Measurements from ENCODE around the gene GNB2. TPM values are rescaled to one million over a fixed set of nuclear protein-coding genes. Genes with fewer than 3 reads are reported as not detected.

GNB2 gene
- total and polyA plus RNA-seq, 2 of the 8 experiments (the other 6 are each of a cell fraction or from before 2014, with no cell fraction given) = 157 to 260 TPM

GRCh38 chr7:100623951-100624824 lies 49.4 kb upstream of the GNB2 start:
- Histone ChIP-seq H2BK15ac (ENCODE audit: low read length) (no peak overlapping the region), H3K36me3 (ENCODE audit: control insufficient read depth in 2 of 4, insufficient read depth in 4 of 4, low read length in 3 of 4) (no peaks in the 10 kb centered on the region), H2AK5ac (ENCODE audit: low read depth, low read length) (no peak overlapping the region), H4K8ac (ENCODE audit: extremely low read depth, insufficient read depth, low read length) (no peak overlapping the region), H3K4me1 (replicated peaks in 1 of 4; ENCODE audit: control insufficient read depth in 3 of 4, insufficient read depth in 4 of 4, low read length in 3 of 4) (peaks cover 0 to 11% (median 6%) of the 10 kb centered on the region in 4 experiments; a peak in 6 of 7 replicates), H3K18ac (ENCODE audit: extremely low read depth, low read length) (no peak overlapping the region), H4K5ac (ENCODE audit: insufficient read length, low read depth, low read length) (no peak overlapping the region), H3K9me3 (ENCODE audit: insufficient read depth in 2 of 2, low read depth in 1 of 2, low read length in 1 of 2) (no peaks in the 10 kb centered on the region), H3K27me3 (replicated peaks in 1 of 4; ENCODE audit: control insufficient read depth in 3 of 4, extremely low read depth in 1 of 4, insufficient read depth in 3 of 4, low read length in 3 of 4) (peaks cover 0 to 5% (median 2%) of the 10 kb centered on the region in 4 experiments; a peak in 3 of 7 replicates), H3K23ac (ENCODE audit: insufficient read length) (no peak overlapping the region), H3K4me2 (ENCODE audit: insufficient read depth in 1 of 2, low read depth in 2 of 2, low read length in 2 of 2) (no peak overlapping the region), H2BK120ac (replicated peaks; ENCODE audit: low read depth, low read length) (no peak overlapping the region), H3K9ac (replicated peaks in 1 of 4; ENCODE audit: extremely low read depth in 1 of 4, low read depth in 3 of 4, low read length in 3 of 4) (no peak overlapping the region), H2BK5ac (ENCODE audit: low read depth, low read length) (no peak overlapping the region), H2BK12ac (ENCODE audit: low read depth, low read length) (no peak overlapping the region), H3K4ac (replicated peaks; ENCODE audit: insufficient read length, low read depth, low read length) (no peak overlapping the region), H3K4me3 (ENCODE audit: extremely low read depth in 1 of 4, insufficient read depth in 2 of 4, low read depth in 3 of 4, low read length in 4 of 4) (no peak overlapping the region), H2BK20ac (ENCODE audit: low read length) (no peak overlapping the region), H3K56ac (replicated peaks; ENCODE audit: insufficient read length, low read depth, low read length) (no peak overlapping the region), H3K14ac (ENCODE audit: insufficient read length) (no peak overlapping the region), H3K23me2 (ENCODE audit: low read depth, low read length) (peaks cover 4% of the 10 kb centered on the region; the same call in 1 of the 2 replicates), H4K20me1 (replicated peaks in 1 of 2; ENCODE audit: control insufficient read depth in 1 of 2, insufficient read depth in 2 of 2, low read length in 2 of 2) (peaks cover 0 to 2% of the 10 kb centered on the region in 2 experiments), H4K91ac (replicated peaks; ENCODE audit: insufficient read length, low read length) (no peak overlapping the region), H3K79me2 (ENCODE audit: control insufficient read depth in 1 of 2, insufficient read depth in 2 of 2, low read length in 2 of 2) (no peaks in the 10 kb centered on the region), H2AFZ (ENCODE audit: low read length) (no peak overlapping the region), H3K27ac (ENCODE audit: low read depth, low read length) (no peak overlapping the region), H3K79me1 (ENCODE audit: low read depth, low read length) (no peaks in the 10 kb centered on the region)
- CTCF ChIA-PET (ENCODE audit: partially characterized antibody) = interaction anchor here (0.6 to 1.7 kb wide), 7 partner anchors 10 to 270 kb away, joined by 3 to 5 read pairs (median 5); partner anchors contain the start of gene MOSPD3
- FAIRE-seq (no peak), DNase-seq (ENCODE audit: low read depth in 1 of 2, low spot score in 2 of 2) (no peak)
- TF ChIP-seq SAP30 (IDR thresholded peaks at IDR 0.05; ENCODE audit: insufficient read depth, insufficient replicate concordance, low read length) (no peak), CTCF (IDR thresholded peaks at IDR 0.05; ENCODE audit: control extremely low read depth in 1 of 3, insufficient read depth in 1 of 3, low read depth in 1 of 3, low read length in 3 of 3) (no peak)
- POLR2A ChIA-PET (ENCODE audit: partially characterized antibody) = interaction anchor here (1.1 to 1.4 kb wide), 2 partner anchors 9 to 35 kb away, joined by 3 to 7 read pairs; no protein-coding TSS in a partner anchor
- 83% methylated on average over 15 of the region's 15 CpGs; no CpG with 5 or more reads in 1 of the 2 experiments for WGBS, 2 experiments (ENCODE audit: extremely low coverage in 1 of 2, insufficient coverage in 1 of 2, insufficient read length in 1 of 2, insufficient replicate concordance in 2 of 2, low coverage in 1 of 2, low lambda C conversion rate in 2 of 2, missing lambda C conversion rate in 1 of 2)
